Stimulated activated CD8-positive, alpha-beta memory T cell treated with anti-CD3 and anti-CD28 coated beads, Interleukin-15, amount 100 ng/mL, for 4 hours (primary cell): ENCODE data around the gene UROC1.

ENCODE experiments used
- DNase-seq, 2 donors: peaks; one replicate each; pipeline ENCODE4 v3.0.0-alpha.2; 2020; ENCODE audit warnings: low read depth in 2 of 2

Gene UROC1

GRCh38 chr3:126517291-126517951 lies at the start of gene UROC1:
Gene UROC1, minus strand, starts transcription at chr3:126517773. Its CDS starts 54 bp downstream, at chr3:126517719.
- no peak for DNase-seq

GRCh38 chr3:126562737-126563276 lies 45.2 kb upstream of the UROC1 start:
- no peak for DNase-seq

GRCh38 chr3:126558336-126559071 lies 40.9 kb upstream of the UROC1 start, which contains the start of gene C3orf22:
Gene C3orf22, minus strand, starts transcription at chr3:126558932. Its CDS starts 5,542 bp downstream, at chr3:126553390.
- no peak for DNase-seq

- DNase-seq = no peak
These were observed 40.2 kb upstream of the UROC1 start for GRCh38 chr3:126557761-126558160.

- DNase-seq = no peak
These were observed 39.8 kb upstream of the UROC1 start for GRCh38 chr3:126557415-126557745.

- no peak for DNase-seq
These were observed 39.3 kb upstream of the UROC1 start for GRCh38 chr3:126556637-126557414.

GRCh38 chr3:126555795-126556636 lies 38.4 kb upstream of the UROC1 start:
- no peak for DNase-seq

GRCh38 chr3:126554560-126555525 lies 37.3 kb upstream of the UROC1 start:
- no peak for DNase-seq

- DNase-seq = no peak
These were observed 35.9 kb upstream of the UROC1 start for GRCh38 chr3:126553284-126554084.

GRCh38 chr3:126552688-126553283 lies 35.2 kb upstream of the UROC1 start:
- DNase-seq = no peak

- DNase-seq = no peak
These were observed 34.5 kb upstream of the UROC1 start for GRCh38 chr3:126551839-126552687.

GRCh38 chr3:126551121-126551838 lies 33.7 kb upstream of the UROC1 start:
- no peak for DNase-seq

GRCh38 chr3:126550488-126551051 lies 33.0 kb upstream of the UROC1 start:
- no peak for DNase-seq

GRCh38 chr3:126549861-126550487 lies 32.4 kb upstream of the UROC1 start:
- DNase-seq = no peak

- DNase-seq = no peak
These were observed 31.2 kb upstream of the UROC1 start for GRCh38 chr3:126548556-126549466.
